K562 (cell line): Measurements from ENCODE around the gene CAMK2G. TPM values are rescaled to one million over a fixed set of nuclear protein-coding genes. Genes with fewer than 3 reads are reported as not detected.

Experiments used
- ATAC-seq: fragments of 200-7000 bp; cut with Tn5 transposase; 3 replicates; pipeline ENCODE4 v1.9.1; 2020; ENCODE audit warnings: moderate library complexity
- BruUV-seq: library from RNA; stranded (reverse); fragments of 400-500 nt; replicated peaks from 2 replicates; lab custom pipeline; 2021; lab: Mats Ljungman, UMichigan
- CTCF ChIA-PET: fragments of 300-600 bp; formaldehyde crosslinking; extraction: SDS; loops from one replicate; lab custom pipeline; 2021; ENCODE audit warnings: low intra/inter-chr PET ratio; lab: Yijun Ruan, JAX
- POLR2A ChIA-PET: fragments of 300-600, 350-650 bp; sonication (Branson Sonifier 250); formaldehyde crosslinking; extraction: SDS; loops from one replicate; lab custom pipeline; 2021; ENCODE audit warnings: antibody characterized with exemption, inconsistent platforms; lab: Yijun Ruan, JAX
- DNase-seq, 4 experiments: peaks; one replicate each; pipeline versions ENCODE4 v3.0.0 to v3.0.0-alpha.2; 2011 to 2018; ENCODE audit warnings: low spot score in 3 of 4, mixed read lengths in 3 of 4; ENCODE audit errors: extremely low read depth in 1 of 4
- FAIRE-seq: peaks from 2 replicates; lab custom pipeline; 2011; peaks lifted over from hg19 to GRCh38; lab: Jason Lieb, UNC
- H2AFZ ChIP-seq: 2 replicates; pipeline ENCODE4 v1.6.0; 2011; ENCODE audit warnings: low read depth, low read length, control low read depth, inconsistent platforms
- H3K27ac ChIP-seq: fragments of 200-600 bp; 3 replicates; pipeline ENCODE4 v1.8.0; 2011; ENCODE audit warnings: low read depth, mild to moderate bottlenecking, control low read depth, inconsistent platforms, low read length, moderate library complexity, mixed read lengths; ENCODE audit errors: extremely low read depth
- H3K27me3 ChIP-seq, 2 experiments: fragments of 300-600 bp in 1 of 2; 2 replicates in 1 of 2; 3 replicates in 1 of 2; pipeline versions ENCODE4 v1.6.0 to v1.8.0; 2011; ENCODE audit warnings: inconsistent platforms in 2 of 2, low read length in 2 of 2, mild to moderate bottlenecking in 1 of 2, mixed read lengths in 1 of 2, moderate library complexity in 1 of 2; ENCODE audit not compliant: control insufficient read depth in 2 of 2, insufficient read depth in 2 of 2
- H3K36me3 ChIP-seq: fragments of 300-600 bp; 3 replicates; pipeline ENCODE4 v1.8.0; 2011; ENCODE audit warnings: mild to moderate bottlenecking, low read length, inconsistent platforms; ENCODE audit not compliant: control insufficient read depth, insufficient read depth
- H3K4me1 ChIP-seq, 2 experiments: fragments of 200-600 bp in 1 of 2; replicated peaks in 1 of 2; 2 replicates in 1 of 2; 3 replicates in 1 of 2; pipeline versions ENCODE4 v1.5.1 to v1.8.0; 2011; ENCODE audit warnings: inconsistent platforms in 2 of 2, low read length in 2 of 2, mild to moderate bottlenecking in 1 of 2, mixed read lengths in 1 of 2, moderate library complexity in 1 of 2; ENCODE audit not compliant: control insufficient read depth in 2 of 2, insufficient read depth in 2 of 2
- H3K4me2 ChIP-seq: 2 replicates; pipeline ENCODE4 v1.6.1; 2011; ENCODE audit warnings: low read length, control low read depth, inconsistent platforms, mixed read lengths; ENCODE audit not compliant: insufficient read depth
- H3K4me3 ChIP-seq: fragments of 200-600 bp; sonication (generic), shearing (Covaris generic); 2 replicates; pipeline ENCODE4 v1.5.1; 2016; ENCODE audit warnings: control low read depth, inconsistent platforms
- H3K79me2 ChIP-seq: fragments of 200-600 bp; 3 replicates; pipeline ENCODE4 v1.8.0; 2011; ENCODE audit warnings: low read length, inconsistent platforms; ENCODE audit not compliant: control insufficient read depth, insufficient read depth
- H3K9ac ChIP-seq, 2 experiments: 2 replicates each; pipeline versions ENCODE4 v1.6.0 to v1.6.1; 2011; ENCODE audit warnings: low read depth in 2 of 2, low read length in 2 of 2, control low read depth in 1 of 2, inconsistent platforms in 1 of 2, mild to moderate bottlenecking in 1 of 2, mixed read lengths in 1 of 2; ENCODE audit not compliant: insufficient read depth in 1 of 2
- H3K9me1 ChIP-seq: one replicate; pipeline ENCODE4 v1.6.0; 2011; ENCODE audit warnings: inconsistent platforms, mild to moderate bottlenecking, low read length, moderate library complexity; ENCODE audit not compliant: control insufficient read depth, insufficient read depth
- H3K9me3 ChIP-seq: replicated peaks from 2 replicates; pipeline ENCODE4 v1.5.1; 2011; ENCODE audit warnings: low read depth, low read length, inconsistent platforms; ENCODE audit not compliant: control insufficient read depth, insufficient read depth
- H4K20me1 ChIP-seq: replicated peaks from 2 replicates; pipeline ENCODE4 v1.6.1; 2011; ENCODE audit warnings: low read length, inconsistent platforms, mixed read lengths; ENCODE audit not compliant: control insufficient read depth, insufficient read depth
- CHD2 ChIP-seq: IDR thresholded peaks from 2 replicates; pipeline ENCODE4 v1.6.1; 2011; ENCODE audit warnings: low read depth, low read length
- GTF3C2 ChIP-seq: IDR thresholded peaks from 3 replicates; pipeline ENCODE4 v1.6.1; 2011; ENCODE audit warnings: borderline replicate concordance, mild to moderate bottlenecking, moderate library complexity; ENCODE audit not compliant: insufficient read length; ENCODE audit errors: extremely low read depth
- NFIX ChIP-seq: fragments of 250-450 bp; sonication (Bioruptor Pico); IDR thresholded peaks from 2 replicates; pipeline ENCODE4 v1.4.0; 2020; ENCODE audit warnings: low read depth, mild to moderate bottlenecking, moderate library complexity
- SIN3A ChIP-seq, 2 experiments: fragments of 150-350 bp in 1 of 2; IDR thresholded peaks; 2 replicates each; pipeline ENCODE4 v1.6.1; 2011 to 2016; ENCODE audit warnings: borderline replicate concordance in 2 of 2, low read depth in 2 of 2, low read length in 2 of 2, mild to moderate bottlenecking in 2 of 2, moderate library complexity in 2 of 2; ENCODE audit not compliant: control insufficient read depth in 1 of 2
- SRSF7 ChIP-seq: fragments of 200-400 bp; formaldehyde crosslinking; optimal IDR thresholded peaks from 2 replicates; pipeline ENCODE3; 2017; ENCODE audit warnings: mild to moderate bottlenecking, low read depth, low read length
- ZNF174 ChIP-seq: fragments of 250-450 bp; sonication (Bioruptor Pico); IDR thresholded peaks from 2 replicates; pipeline ENCODE4 v1.4.0; 2020; ENCODE audit warnings: mild to moderate bottlenecking
- ZSCAN29 ChIP-seq: fragments of 450-650 bp; IDR thresholded peaks from 2 replicates; pipeline ENCODE4 v1.6.1; 2017
- WGBS: fragments of 100-300 bp; shearing (Covaris generic); methylation state at CpG from one replicate; pipeline ENCODE4 v1.1.6; 2016; ENCODE audit warnings: low coverage, mixed read lengths; ENCODE audit not compliant: insufficient coverage; ENCODE audit errors: missing lambda C conversion rate; 5-methylcytosine and 5-hydroxymethylcytosine counted together
- in situ Hi-C: fragments of 300-500 bp; cut with MboI; formaldehyde crosslinking; loops from 4 replicates; pipeline ENCODE4 v1.15.0; 2018; ENCODE audit warnings: inconsistent platforms, mixed read lengths
- intact Hi-C: fragments of 100-400 bp; cut with micrococcal nuclease; formaldehyde crosslinking; loops from 2 replicates; pipeline ENCODE4 v1.14.2; 2022
- polyA plus RNA-seq, 8 experiments: library from polyadenylated mRNA; depleted of rRNA in 4 of 8; stranded (reverse) in 5 of 8; unstranded in 3 of 8; fragments of >200 nt; fragmentation: Nextera tagmentation in 2 of 8; fragmentation: Illumina TruSeq in 1 of 8; extraction: Ambion mirVana in 2 of 8; extraction: Trizol in 1 of 8; gene quantifications; 2 replicates each; pipeline versions ENCODE4 v1.2.1 to v1.2.3, GENCODE V29; 2011 to 2014; ENCODE audit warnings: inconsistent platforms in 1 of 8, missing spikeins in 1 of 8
- total RNA-seq, 7 experiments: library from RNA; depleted of rRNA in 6 of 7; stranded (reverse); fragments of >200 nt in 6 of 7; fragmentation: Illumina TruSeq in 2 of 7; extraction: Trizol in 2 of 7; gene quantifications; 2 replicates each; pipeline versions ENCODE4 v1.2.1 to v1.2.3, GENCODE V29; 2011 to 2021; ENCODE audit warnings: low replicate concordance in 1 of 7
- TF ChIP-seq, protein P1 (sequence below): IDR thresholded peaks from 2 replicates; pipeline ENCODE4 v1.6.1; 2012; ENCODE audit warnings: low read depth, low read length, improper control_type of control experiment, borderline replicate concordance
- TF ChIP-seq, protein P2 (sequence below): fragments of 250-450 bp; sonication (Bioruptor Pico); IDR thresholded peaks from 2 replicates; pipeline ENCODE4 v1.5.0; 2021; ENCODE audit warnings: mild to moderate bottlenecking, moderate library complexity

The CAMK2G gene
- total and polyA plus RNA-seq, 9 of the 15 experiments (the other 6 are each of a cell fraction or from before 2014, with no cell fraction given), result 9.0 to 37.9 (median 32.6) TPM

DNA sequence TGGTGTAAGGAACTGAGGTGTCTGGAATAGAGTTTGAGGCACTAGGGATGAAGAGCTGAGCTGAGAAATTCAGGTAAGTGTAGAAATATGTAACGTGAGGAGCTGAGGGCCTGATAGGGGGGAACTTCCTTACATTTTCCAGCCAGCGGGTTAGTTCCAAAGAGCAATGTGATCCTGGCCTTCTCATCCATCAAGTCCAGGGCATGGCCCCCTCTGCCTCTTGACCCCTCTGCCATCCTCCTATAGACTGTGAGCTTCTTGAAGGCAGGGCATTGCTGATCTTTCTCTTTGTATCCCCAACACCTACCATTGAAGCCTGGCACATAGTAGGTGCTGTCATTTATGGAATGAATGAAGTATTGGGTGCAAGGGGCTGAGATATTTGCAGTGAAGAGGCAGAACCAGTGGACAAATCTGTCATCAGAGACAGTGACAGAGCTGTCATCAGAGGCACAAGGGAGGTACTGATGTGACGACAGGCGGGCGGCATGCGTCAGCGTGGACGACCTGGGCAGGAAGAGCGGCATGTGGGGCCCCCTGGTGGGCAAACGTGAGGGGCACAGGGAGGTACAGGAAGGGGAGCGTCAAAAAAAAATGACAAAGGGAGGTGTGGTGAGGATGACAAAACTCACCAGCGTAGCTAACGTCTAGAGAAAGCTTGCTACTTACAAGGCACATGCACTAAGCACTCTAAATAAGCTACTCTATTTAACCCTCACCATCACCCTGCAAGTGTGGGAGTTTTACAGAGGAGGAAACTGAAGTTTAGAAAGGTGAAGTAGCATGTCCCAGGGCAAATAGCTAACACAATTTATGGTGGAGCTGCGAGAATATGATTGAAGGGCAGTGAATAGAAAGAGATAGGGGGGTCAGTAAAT, 5.2 kb upstream of the CAMK2G start:
- no peaks in the 10 kb centered on the region for H3K9me1 ChIP-seq
- intact Hi-C loops (loop anchor here (1.0 to 2.0 kb wide), 5 partner anchors 30 to 350 kb away; partner anchors contain the start of gene NDST2), in situ Hi-C loops (loop anchor here (5.0 to 10.0 kb wide), 6 partner anchors 32 to 627 kb away; partner anchors contain the start of gene MRPS16)
- ChIA-PET CTCF (interaction anchor here (0.7 to 1.9 kb wide), 8 partner anchors 13 to 350 kb away, joined by 3 to 41 read pairs (median 4); no protein-coding TSS in a partner anchor), POLR2A (interaction anchor here (0.6 to 2.6 kb wide), 21 partner anchors 9 to 969 kb away, joined by 3 to 15 read pairs (median 4); partner anchors contain the start of gene CHCHD1)
- no peaks in the 10 kb centered on the region for H3K79me2 ChIP-seq
- H3K9me3 ChIP-seq, result no peaks in the 10 kb centered on the region
- peak overlapping the region; percentile 86 for H2AFZ ChIP-seq
- no peaks in the 10 kb centered on the region for H3K27me3 ChIP-seq
- peaks cover 21 to 31% of the 10 kb centered on the region in 2 experiments; a peak in 4 of 5 replicates for H3K4me1 ChIP-seq
- H3K36me3 ChIP-seq, result no peaks in the 10 kb centered on the region
- BruUV-seq, result no TSS peak
- no peak overlapping the region for H3K4me3 ChIP-seq
- FAIRE-seq, result peak; percentile 97
- H3K27ac ChIP-seq, result no peak overlapping the region
- no peaks in the 10 kb centered on the region for H4K20me1 ChIP-seq
- ATAC-seq, result peak; percentile 96
- no peak overlapping the region for H3K9ac ChIP-seq
- peak; percentile 89 to 98 (median 90) for DNase-seq
- 16% methylated on average over 14 of the region's 14 CpGs for WGBS
- H3K4me2 ChIP-seq, result peak overlapping the region; percentile 58
- TF ChIP-seq SRSF7 (no peak), GTF3C2 (no peak), SIN3A (IDR thresholded peaks at IDR 0.05; ENCODE audit: borderline replicate concordance in 2 of 2, control insufficient read depth in 1 of 2, low read depth in 2 of 2, low read length in 2 of 2) (no peak), ZNF174 (CRISPR knock-in tag) (no peak), NFIX (CRISPR knock-in tag) (no peak), CHD2 (no peak), ZSCAN29 (no peak; the same call in 1 of the 2 replicates)
- TF ChIP-seq, protein P1, sequence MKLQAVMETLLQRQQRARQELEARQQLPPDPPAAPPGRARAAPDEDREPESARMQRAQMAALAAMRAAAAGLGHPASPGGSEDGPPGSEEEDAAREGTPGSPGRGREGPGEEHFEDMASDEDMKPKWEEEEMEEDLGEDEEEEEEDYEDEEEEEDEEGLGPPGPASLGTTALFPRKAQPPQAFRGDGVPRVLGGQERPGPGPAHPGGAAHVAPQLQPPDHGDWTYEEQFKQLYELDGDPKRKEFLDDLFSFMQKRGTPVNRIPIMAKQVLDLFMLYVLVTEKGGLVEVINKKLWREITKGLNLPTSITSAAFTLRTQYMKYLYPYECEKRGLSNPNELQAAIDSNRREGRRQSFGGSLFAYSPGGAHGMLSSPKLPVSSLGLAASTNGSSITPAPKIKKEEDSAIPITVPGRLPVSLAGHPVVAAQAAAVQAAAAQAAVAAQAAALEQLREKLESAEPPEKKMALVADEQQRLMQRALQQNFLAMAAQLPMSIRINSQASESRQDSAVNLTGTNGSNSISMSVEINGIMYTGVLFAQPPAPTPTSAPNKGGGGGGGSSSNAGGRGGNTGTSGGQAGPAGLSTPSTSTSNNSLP, result no peak
- TF ChIP-seq, protein P2, sequence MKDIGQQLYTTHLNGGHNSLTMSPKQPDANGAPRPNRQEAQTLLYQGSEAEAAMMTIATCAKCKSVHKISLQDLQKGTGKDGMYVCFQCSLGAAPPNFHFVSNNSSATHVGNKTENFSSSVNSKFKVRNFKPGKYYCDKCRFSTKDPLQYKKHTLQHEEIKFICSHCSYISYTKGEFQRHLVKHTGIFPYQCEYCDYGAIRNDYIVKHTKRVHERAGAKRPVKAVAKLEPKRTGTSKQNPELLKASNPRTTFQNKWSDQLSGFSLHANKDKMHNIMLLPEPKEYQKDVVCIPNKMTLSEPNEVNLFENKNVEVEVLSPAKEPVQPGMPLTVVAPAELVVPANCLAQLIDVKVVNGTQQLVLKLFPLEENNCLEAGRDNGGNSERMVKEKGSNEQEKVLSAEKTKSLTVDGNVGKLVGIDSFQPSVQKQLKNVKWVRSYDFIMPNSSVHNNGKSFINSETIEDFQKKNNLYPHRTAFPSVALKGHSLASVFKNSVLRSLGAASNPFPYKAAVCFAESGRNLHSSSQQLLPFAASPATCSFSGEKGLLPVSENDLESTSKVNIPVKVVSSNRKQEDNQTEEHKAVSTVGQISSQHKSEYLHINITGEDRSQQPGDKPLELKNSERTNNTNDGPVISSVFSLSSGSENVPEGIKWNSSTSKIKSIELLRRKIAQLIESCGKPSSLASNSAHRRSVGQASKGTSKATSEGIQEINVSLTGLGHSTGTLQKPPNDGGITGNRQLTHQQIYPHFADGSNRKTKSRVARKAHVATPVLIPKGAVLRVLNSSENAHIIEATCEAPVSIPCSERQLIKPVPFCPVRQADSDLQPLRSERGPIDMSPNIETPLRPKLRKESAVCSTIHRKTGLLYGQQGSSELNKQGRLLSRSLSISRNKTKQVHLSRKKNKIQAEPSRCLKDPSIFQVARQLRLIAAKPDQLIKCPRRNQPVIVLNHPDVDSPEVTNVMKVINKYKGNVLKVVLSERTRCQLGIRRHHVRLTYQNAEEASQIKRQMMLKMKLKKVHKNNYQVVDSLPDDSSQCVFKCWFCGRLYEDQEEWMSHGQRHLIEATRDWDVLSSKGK (CRISPR knock-in tag), result no peak
